Measurements from ENCODE around the gene STPG2. TPM values are rescaled to one million over a fixed set of nuclear protein-coding genes. Genes with fewer than 3 reads are reported as not detected.

The STPG2 gene
- total and polyA plus RNA-seq, 10 of the 15 experiments (the other 5 are each of a cell fraction or from before 2014, with no cell fraction given): 0.13 to 0.24 TPM; not detected in 8

DNA sequence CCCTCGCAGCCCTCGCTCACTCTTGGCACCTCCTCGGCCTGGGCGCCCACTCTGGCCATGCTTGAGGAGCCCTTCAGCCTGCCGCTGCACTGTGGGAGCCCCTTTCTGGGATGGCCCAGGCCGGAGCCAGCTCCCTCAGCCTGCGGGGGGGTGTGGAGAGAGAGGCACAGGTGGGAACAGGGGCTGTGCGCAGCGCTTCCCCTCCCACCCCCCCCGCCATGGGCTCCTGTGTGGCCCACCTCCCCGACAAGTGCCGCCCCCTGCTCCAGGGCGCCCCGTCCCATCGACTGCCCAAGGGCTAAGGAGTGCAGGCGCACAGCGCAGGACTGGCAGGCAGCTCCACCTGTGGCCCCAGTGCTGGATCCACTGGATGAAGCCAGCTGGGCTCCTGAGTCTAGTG, 220.2 kb downstream of the STPG2 start (continued):
- TF ChIP-seq, protein P1, sequence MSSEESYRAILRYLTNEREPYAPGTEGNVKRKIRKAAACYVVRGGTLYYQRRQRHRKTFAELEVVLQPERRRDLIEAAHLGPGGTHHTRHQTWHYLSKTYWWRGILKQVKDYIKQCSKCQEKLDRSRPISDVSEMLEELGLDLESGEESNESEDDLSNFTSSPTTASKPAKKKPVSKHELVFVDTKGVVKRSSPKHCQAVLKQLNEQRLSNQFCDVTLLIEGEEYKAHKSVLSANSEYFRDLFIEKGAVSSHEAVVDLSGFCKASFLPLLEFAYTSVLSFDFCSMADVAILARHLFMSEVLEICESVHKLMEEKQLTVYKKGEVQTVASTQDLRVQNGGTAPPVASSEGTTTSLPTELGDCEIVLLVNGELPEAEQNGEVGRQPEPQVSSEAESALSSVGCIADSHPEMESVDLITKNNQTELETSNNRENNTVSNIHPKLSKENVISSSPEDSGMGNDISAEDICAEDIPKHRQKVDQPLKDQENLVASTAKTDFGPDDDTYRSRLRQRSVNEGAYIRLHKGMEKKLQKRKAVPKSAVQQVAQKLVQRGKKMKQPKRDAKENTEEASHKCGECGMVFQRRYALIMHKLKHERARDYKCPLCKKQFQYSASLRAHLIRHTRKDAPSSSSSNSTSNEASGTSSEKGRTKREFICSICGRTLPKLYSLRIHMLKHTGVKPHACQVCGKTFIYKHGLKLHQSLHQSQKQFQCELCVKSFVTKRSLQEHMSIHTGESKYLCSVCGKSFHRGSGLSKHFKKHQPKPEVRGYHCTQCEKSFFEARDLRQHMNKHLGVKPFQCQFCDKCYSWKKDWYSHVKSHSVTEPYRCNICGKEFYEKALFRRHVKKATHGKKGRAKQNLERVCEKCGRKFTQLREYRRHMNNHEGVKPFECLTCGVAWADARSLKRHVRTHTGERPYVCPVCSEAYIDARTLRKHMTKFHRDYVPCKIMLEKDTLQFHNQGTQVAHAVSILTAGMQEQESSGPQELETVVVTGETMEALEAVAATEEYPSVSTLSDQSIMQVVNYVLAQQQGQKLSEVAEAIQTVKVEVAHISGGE (CRISPR knock-in tag; IDR thresholded peaks at IDR 0.05): no peak

DNA sequence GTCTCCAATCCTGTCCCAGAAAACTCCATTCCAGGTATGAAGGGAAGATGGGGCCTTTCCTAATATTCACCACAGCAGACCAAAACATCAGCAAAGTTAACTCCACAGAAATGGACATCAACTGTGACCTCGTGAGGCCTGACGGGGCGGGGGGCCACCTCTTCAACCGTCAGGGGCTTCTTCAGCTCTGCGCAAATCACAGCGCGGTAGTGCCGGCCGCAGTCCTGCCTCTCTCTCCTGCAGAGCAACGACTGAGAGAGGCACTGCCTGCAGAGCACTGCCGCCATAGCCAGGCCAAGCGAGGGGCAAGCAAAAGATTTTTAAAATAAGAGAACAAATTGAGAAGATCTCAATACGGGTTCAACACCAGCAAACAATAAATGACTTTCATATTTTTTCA, 226.2 kb downstream of the STPG2 start:
- in situ Hi-C loops (cut with MboI): no loop called here
- TF ChIP-seq EGR1 (IDR thresholded peaks at IDR 0.05; ENCODE audit: borderline replicate concordance in 1 of 2, low read depth in 2 of 2, low read length in 2 of 2) (no peak), KDM1A (IDR thresholded peaks at IDR 0.05; ENCODE audit: borderline replicate concordance) (no peak), PAX8 (IDR thresholded peaks at IDR 0.05) (no peak), ZSCAN29 (IDR thresholded peaks at IDR 0.05) (no peak), ZNF207 (IDR thresholded peaks at IDR 0.05; ENCODE audit: borderline replicate concordance) (no peak), NR2C1 (IDR thresholded peaks at IDR 0.05) (no peak), TCF12 (IDR thresholded peaks at IDR 0.05; ENCODE audit: low read depth, low read length) (no peak), SMAD1 (IDR thresholded peaks at IDR 0.05; ENCODE audit: low read depth, partially characterized antibody) (no peak), KAT2A (conservative IDR thresholded peaks at IDR 0.05; ENCODE audit: control insufficient read depth, low read depth, low read length) (no peak), EZH2 (IDR thresholded peaks at IDR 0.05; ENCODE audit: borderline replicate concordance, control insufficient read depth, low read depth, low read length) (no peak), BHLHE40 (IDR thresholded peaks at IDR 0.05; ENCODE audit: borderline replicate concordance in 1 of 2, low read depth in 2 of 2, low read length in 1 of 2) (no peak), BRCA1 (IDR thresholded peaks at IDR 0.05; ENCODE audit: low read depth, low read length) (no peak)
- POLR2A ChIA-PET: no interaction called here
- RAD21 ChIA-PET (ENCODE audit: unreplicated experiment): no interaction called here
- H3K36me3 ChIP-seq (ENCODE audit: control insufficient read depth in 2 of 2, insufficient read depth in 2 of 2, low read length in 1 of 2): no peaks in the 10 kb centered on the region
- H3K9ac ChIP-seq (ENCODE audit: control insufficient read depth, insufficient read depth, low read length): no peak overlapping the region
- H4K20me1 ChIP-seq (ENCODE audit: control insufficient read depth, insufficient read depth): no peaks in the 10 kb centered on the region
- ATAC-seq: no peak
- FAIRE-seq: no peak
- CTCF ChIA-PET: interaction anchor here (0.7 kb wide), 1 partner anchor 908 kb away, joined by 3 read pairs; no protein-coding TSS in a partner anchor
- BruUV-seq (replicated peaks): no TSS peak
- no peak overlapping the region for H2AFZ ChIP-seq (ENCODE audit: control insufficient read depth, low read depth, low read length)
- no peaks in the 10 kb centered on the region for H3K79me2 ChIP-seq (ENCODE audit: control insufficient read depth, insufficient read depth, low read length)
- no peak overlapping the region for H3K4me2 ChIP-seq (ENCODE audit: control insufficient read depth, insufficient read depth)
- SMC1A ChIA-PET (ENCODE audit: uncharacterized antibody, unreplicated experiment): interaction anchor here (0.9 kb wide), 1 partner anchor 10 kb away, joined by 3 read pairs; no protein-coding TSS in a partner anchor
- WGBS (ENCODE audit: insufficient coverage, insufficient replicate concordance, low lambda C conversion rate, missing lambda C conversion rate): 48% methylated on average over 13 of the region's 13 CpGs
- no peaks in the 10 kb centered on the region for H3K4me1 ChIP-seq (ENCODE audit: control insufficient read depth, insufficient read depth, low read length)
- H3K4me3 ChIP-seq: no peak overlapping the region
- no peak overlapping the region for H3K27ac ChIP-seq (ENCODE audit: control insufficient read depth, insufficient read depth)
- H3K9me3 ChIP-seq (replicated peaks; ENCODE audit: control insufficient read depth, insufficient read depth, low read length): no peaks in the 10 kb centered on the region
- no peaks in the 10 kb centered on the region for H3K27me3 ChIP-seq (replicated peaks in 1 of 2; ENCODE audit: control insufficient read depth in 2 of 2, insufficient read depth in 2 of 2, low read length in 1 of 2)
- intact Hi-C loops (cut with micrococcal nuclease; ENCODE audit: unreplicated experiment): no loop called here
- no peak for DNase-seq (ENCODE audit: low read depth, low spot score)
